HCT116 (cell line): ENCODE data around the gene SNRPF. TPM values are rescaled to one million over a fixed set of nuclear protein-coding genes. Genes with fewer than 3 reads are reported as not detected.

ENCODE experiments used
- ATAC-seq: fragments of 200-7000 bp; cut with Tn5 transposase; 2 replicates; pipeline ENCODE4 v1.9.1; 2020; ENCODE audit warnings: mild to moderate bottlenecking, moderate library complexity
- BruUV-seq: library from RNA; stranded (reverse); fragments of 400-500 nt; replicated peaks from 2 replicates; lab custom pipeline; 2021; lab: Mats Ljungman, UMichigan
- CTCF ChIA-PET: fragments of 300-600 bp; sonication (Branson Sonifier 250); formaldehyde crosslinking; loops from one replicate; lab custom pipeline; 2021; ENCODE audit warnings: antibody characterized with exemption; lab: Charles Lee
- POLR2A ChIA-PET: fragments of 300-600, 350-600 bp; sonication (Branson Sonifier 250); formaldehyde crosslinking; loops from one replicate; lab custom pipeline; 2021; ENCODE audit warnings: antibody characterized with exemption; lab: Charles Lee
- RAD21 ChIA-PET, 2 experiments: fragments of 300-600 bp; sonication (Branson Sonifier 250); formaldehyde crosslinking; loops; one replicate each; lab custom pipeline; 2023; ENCODE audit warnings: low total read pairs in 2 of 2; ENCODE audit not compliant: uncharacterized antibody in 2 of 2, unreplicated experiment in 2 of 2, low non-redundant PET in 1 of 2; lab: Charles Lee
- DNase-seq: peaks from one replicate; pipeline ENCODE4 v3.0.0-alpha.2; 2010; ENCODE audit warnings: low read depth, low spot score
- H2AFZ ChIP-seq: fragments of 200-600 bp; shearing (Covaris generic), sonication (generic); 2 replicates; pipeline ENCODE4 v1.6.1; 2017; ENCODE audit warnings: low read depth, mixed run types, mixed read lengths, antibody characterized with exemption, low read length; ENCODE audit not compliant: poor library complexity, severe bottlenecking
- H3K27ac ChIP-seq: 2 replicates; pipeline ENCODE4 v1.5.1; 2012; ENCODE audit warnings: low read depth, low read length
- H3K27me3 ChIP-seq: fragments of 200-600 bp; sonication (generic); 2 replicates; pipeline ENCODE4 v1.6.1; 2016; ENCODE audit warnings: mixed run types, low read length, mixed read lengths; ENCODE audit not compliant: insufficient read depth
- H3K36me3 ChIP-seq, 2 experiments: fragments of 200-500 bp in 1 of 2; fragments of 200-600 bp in 1 of 2; sonication (Bioruptor generic) in 1 of 2; sonication (generic) in 1 of 2; 2 replicates each; pipeline versions ENCODE4 v1.5.1 to v1.6.1; 2014 to 2016; ENCODE audit warnings: low read length in 2 of 2, inconsistent platforms in 1 of 2, mixed read lengths in 1 of 2, mixed run types in 1 of 2; ENCODE audit not compliant: insufficient read depth in 2 of 2, control insufficient read depth in 1 of 2
- H3K4me1 ChIP-seq, 2 experiments: fragments of 200-600 bp in 1 of 2; sonication (generic) in 1 of 2; 2 replicates each; pipeline versions ENCODE4 v1.5.1 to v1.6.1; 2012 to 2017; ENCODE audit warnings: low read length in 2 of 2, inconsistent platforms in 1 of 2, mild to moderate bottlenecking in 1 of 2, mixed read lengths in 1 of 2, mixed run types in 1 of 2, moderate library complexity in 1 of 2; ENCODE audit not compliant: insufficient read depth in 2 of 2, control insufficient read depth in 1 of 2
- H3K4me2 ChIP-seq: fragments of 200-600 bp; sonication (generic); 2 replicates; pipeline ENCODE4 v1.6.1; 2017; ENCODE audit warnings: mixed run types, low read length, mixed read lengths
- H3K4me3 ChIP-seq, 2 experiments: fragments of 200-600 bp in 1 of 2; sonication (generic) in 1 of 2; replicated peaks in 1 of 2; 2 replicates each; pipeline ENCODE4 v1.5.1; 2011 to 2016; ENCODE audit warnings: low read length in 2 of 2, control low read depth in 1 of 2, low read depth in 1 of 2, mild to moderate bottlenecking in 1 of 2, mixed read lengths in 1 of 2, mixed run types in 1 of 2
- H3K79me2 ChIP-seq: fragments of 200-600 bp; sonication (generic); 2 replicates; pipeline ENCODE4 v1.6.1; 2017; ENCODE audit warnings: mild to moderate bottlenecking, mixed run types, low read length, moderate library complexity, mixed read lengths; ENCODE audit not compliant: insufficient read depth
- H3K9ac ChIP-seq: fragments of 200-600 bp; sonication (generic); 2 replicates; pipeline ENCODE4 v1.6.1; 2016; ENCODE audit warnings: low read length, mixed read lengths
- H3K9me2 ChIP-seq: fragments of 200-600 bp; sonication (generic), shearing (Covaris generic); 2 replicates; pipeline ENCODE4 v1.6.1; 2017; ENCODE audit warnings: mixed run types, mild to moderate bottlenecking, moderate library complexity; ENCODE audit not compliant: insufficient read depth
- H3K9me3 ChIP-seq, 2 experiments: fragments of 200-500 bp in 1 of 2; fragments of 200-600 bp in 1 of 2; sonication (Bioruptor generic) in 1 of 2; sonication (generic) in 1 of 2; 2 replicates each; pipeline ENCODE4 v1.6.1; 2014 to 2017; ENCODE audit warnings: low read length in 2 of 2, mixed read lengths in 2 of 2, inconsistent platforms in 1 of 2, low read depth in 1 of 2, mild to moderate bottlenecking in 1 of 2, mixed run types in 1 of 2, moderate library complexity in 1 of 2; ENCODE audit not compliant: control insufficient read depth in 1 of 2, insufficient read depth in 1 of 2
- H4K20me1 ChIP-seq: fragments of 200-600 bp; sonication (generic), shearing (Covaris generic); 2 replicates; pipeline ENCODE4 v1.6.1; 2017; ENCODE audit warnings: mixed run types, mild to moderate bottlenecking, moderate library complexity; ENCODE audit not compliant: insufficient read depth
- EGR1 ChIP-seq: IDR thresholded peaks from 2 replicates; pipeline ENCODE4 v1.6.1; 2012; ENCODE audit warnings: low read depth
- EZH2phosphoT487 ChIP-seq: fragments of 200-600 bp; IDR thresholded peaks from 2 replicates; pipeline ENCODE4 v1.6.1; 2018; ENCODE audit warnings: antibody characterized with exemption, borderline replicate concordance
- FOSL1 ChIP-seq: IDR thresholded peaks from 2 replicates; pipeline ENCODE4 v1.6.1; 2012; ENCODE audit warnings: low read depth
- JUND ChIP-seq: IDR thresholded peaks from 2 replicates; pipeline ENCODE4 v1.6.1; 2012
- POLR2A ChIP-seq: IDR thresholded peaks from 2 replicates; pipeline ENCODE4 v1.7.0; 2011; ENCODE audit warnings: borderline replicate concordance; ENCODE audit not compliant: insufficient read depth, insufficient read length; ENCODE audit errors: extremely low read depth
- RAD21 ChIP-seq: IDR thresholded peaks from 2 replicates; pipeline ENCODE4 v1.6.1; 2012; ENCODE audit warnings: low read depth, mild to moderate bottlenecking
- SIN3A ChIP-seq: IDR thresholded peaks from 2 replicates; pipeline ENCODE4 v1.6.1; 2012; ENCODE audit warnings: low read depth
- SP1 ChIP-seq: IDR thresholded peaks from 2 replicates; pipeline ENCODE4 v1.6.1; 2012; ENCODE audit warnings: low read depth
- TCF7L2 ChIP-seq: IDR thresholded peaks from 2 replicates; pipeline ENCODE4 v1.7.0; 2011; ENCODE audit warnings: borderline replicate concordance, inconsistent platforms; ENCODE audit not compliant: insufficient read depth, insufficient read length; ENCODE audit errors: extremely low read depth
- YY1 ChIP-seq: IDR thresholded peaks from 2 replicates; pipeline ENCODE4 v1.6.1; 2011; ENCODE audit warnings: low read length, low read depth, moderate library complexity, mild to moderate bottlenecking; ENCODE audit not compliant: insufficient replicate concordance; ENCODE audit errors: extremely low read depth
- ZFX ChIP-seq: fragments of 450-650 bp; IDR thresholded peaks from 2 replicates; pipeline ENCODE4 v1.6.1; 2017
- intact Hi-C: fragments of 100-400 bp; cut with micrococcal nuclease; formaldehyde crosslinking; loops from 2 replicates; pipeline ENCODE4 v1.10.0; 2022
- total RNA-seq: library from RNA; stranded (reverse); gene quantifications from one replicate; pipeline ENCODE4 v1.2.1, GENCODE V29; 2021; ENCODE audit not compliant: unreplicated experiment
- TF ChIP-seq, protein P1 (sequence below): IDR thresholded peaks from 2 replicates; pipeline ENCODE4 v1.6.1; 2011; ENCODE audit warnings: mild to moderate bottlenecking, low read length, moderate library complexity; ENCODE audit not compliant: insufficient replicate concordance; ENCODE audit errors: extremely low read depth
- TF ChIP-seq, protein P2 (sequence below), 3 experiments: fragments of 200-600 bp in 1 of 3; sonication (generic) in 1 of 3; IDR thresholded peaks in 2 of 3; conservative IDR thresholded peaks in 1 of 3; 2 replicates each; pipeline ENCODE4 v1.5.1; 2012 to 2017; ENCODE audit warnings: low read depth in 2 of 3, low read length in 2 of 3, antibody characterized with exemption in 1 of 3, borderline replicate concordance in 1 of 3, control low read depth in 1 of 3, mild to moderate bottlenecking in 1 of 3, mixed read lengths in 1 of 3, mixed run types in 1 of 3, moderate library complexity in 1 of 3; ENCODE audit not compliant: insufficient read depth in 1 of 3
- TF ChIP-seq, protein P3 (sequence below): IDR thresholded peaks from 2 replicates; pipeline ENCODE4 v1.6.1; 2012; ENCODE audit warnings: low read depth

The SNRPF gene
- total RNA-seq, 1 experiment from 2014 or later, result 56.3 TPM

DNA sequence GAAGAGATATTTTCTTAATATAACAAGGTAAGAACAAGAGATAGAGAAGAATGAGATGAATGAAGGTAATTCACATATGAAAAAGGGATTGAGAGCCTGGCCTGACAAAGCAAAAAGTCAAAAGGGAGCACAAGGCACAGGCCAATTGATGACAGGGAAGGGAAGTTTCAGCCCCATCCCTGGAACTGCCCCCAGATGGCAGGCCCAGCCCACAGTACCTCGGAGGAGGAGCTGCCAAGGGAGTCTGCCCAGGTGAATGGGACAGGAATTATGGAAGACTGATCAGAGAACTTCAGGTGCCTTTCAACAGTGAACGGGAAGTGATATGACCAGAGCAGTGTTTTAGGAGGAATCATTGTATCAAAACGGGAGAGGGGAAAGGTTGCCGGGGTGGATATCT lies 15.7 kb downstream of the SNRPF start:
- H4K20me1 ChIP-seq, result 0 out of 2 replicates have a peak, but pooled peaks cover 4% of the 10 kb centered on the region
- H3K4me3 ChIP-seq, result no peak overlapping the region
- peaks cover 0 to 4% of the 10 kb centered on the region in 2 experiments; a peak in 1 of 4 replicates for H3K4me1 ChIP-seq
- POLR2A ChIA-PET, result no interaction called here
- no peaks in the 10 kb centered on the region for H3K9me3 ChIP-seq
- RAD21 ChIA-PET, result no interaction called here
- H3K4me2 ChIP-seq, result no peak overlapping the region
- intact Hi-C loops, result no loop called here
- H3K27me3 ChIP-seq, result no peaks in the 10 kb centered on the region
- H2AFZ ChIP-seq, result no peak overlapping the region
- H3K9me2 ChIP-seq, result no peaks in the 10 kb centered on the region
- BruUV-seq, result no TSS peak
- TF ChIP-seq JUND (no peak), RAD21 (no peak), SIN3A (no peak), TCF7L2 (no peak), EZH2phosphoT487 (no peak), SP1 (no peak), EGR1 (no peak), POLR2A (no peak), YY1 (no peak), ZFX (no peak), FOSL1 (no peak)
- TF ChIP-seq, protein P1, sequence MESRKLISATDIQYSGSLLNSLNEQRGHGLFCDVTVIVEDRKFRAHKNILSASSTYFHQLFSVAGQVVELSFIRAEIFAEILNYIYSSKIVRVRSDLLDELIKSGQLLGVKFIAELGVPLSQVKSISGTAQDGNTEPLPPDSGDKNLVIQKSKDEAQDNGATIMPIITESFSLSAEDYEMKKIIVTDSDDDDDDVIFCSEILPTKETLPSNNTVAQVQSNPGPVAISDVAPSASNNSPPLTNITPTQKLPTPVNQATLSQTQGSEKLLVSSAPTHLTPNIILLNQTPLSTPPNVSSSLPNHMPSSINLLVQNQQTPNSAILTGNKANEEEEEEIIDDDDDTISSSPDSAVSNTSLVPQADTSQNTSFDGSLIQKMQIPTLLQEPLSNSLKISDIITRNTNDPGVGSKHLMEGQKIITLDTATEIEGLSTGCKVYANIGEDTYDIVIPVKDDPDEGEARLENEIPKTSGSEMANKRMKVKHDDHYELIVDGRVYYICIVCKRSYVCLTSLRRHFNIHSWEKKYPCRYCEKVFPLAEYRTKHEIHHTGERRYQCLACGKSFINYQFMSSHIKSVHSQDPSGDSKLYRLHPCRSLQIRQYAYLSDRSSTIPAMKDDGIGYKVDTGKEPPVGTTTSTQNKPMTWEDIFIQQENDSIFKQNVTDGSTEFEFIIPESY, result no peak
- TF ChIP-seq, protein P2, sequence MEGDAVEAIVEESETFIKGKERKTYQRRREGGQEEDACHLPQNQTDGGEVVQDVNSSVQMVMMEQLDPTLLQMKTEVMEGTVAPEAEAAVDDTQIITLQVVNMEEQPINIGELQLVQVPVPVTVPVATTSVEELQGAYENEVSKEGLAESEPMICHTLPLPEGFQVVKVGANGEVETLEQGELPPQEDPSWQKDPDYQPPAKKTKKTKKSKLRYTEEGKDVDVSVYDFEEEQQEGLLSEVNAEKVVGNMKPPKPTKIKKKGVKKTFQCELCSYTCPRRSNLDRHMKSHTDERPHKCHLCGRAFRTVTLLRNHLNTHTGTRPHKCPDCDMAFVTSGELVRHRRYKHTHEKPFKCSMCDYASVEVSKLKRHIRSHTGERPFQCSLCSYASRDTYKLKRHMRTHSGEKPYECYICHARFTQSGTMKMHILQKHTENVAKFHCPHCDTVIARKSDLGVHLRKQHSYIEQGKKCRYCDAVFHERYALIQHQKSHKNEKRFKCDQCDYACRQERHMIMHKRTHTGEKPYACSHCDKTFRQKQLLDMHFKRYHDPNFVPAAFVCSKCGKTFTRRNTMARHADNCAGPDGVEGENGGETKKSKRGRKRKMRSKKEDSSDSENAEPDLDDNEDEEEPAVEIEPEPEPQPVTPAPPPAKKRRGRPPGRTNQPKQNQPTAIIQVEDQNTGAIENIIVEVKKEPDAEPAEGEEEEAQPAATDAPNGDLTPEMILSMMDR (IDR thresholded peaks at IDR 0.05 in 2 of 3, conservative IDR thresholded peaks at IDR 0.05 in 1 of 3; ENCODE audit: borderline replicate concordance in 1 of 3, insufficient read depth in 1 of 3, low read depth in 2 of 3, low read length in 2 of 3), result no peak
- TF ChIP-seq, protein P3, sequence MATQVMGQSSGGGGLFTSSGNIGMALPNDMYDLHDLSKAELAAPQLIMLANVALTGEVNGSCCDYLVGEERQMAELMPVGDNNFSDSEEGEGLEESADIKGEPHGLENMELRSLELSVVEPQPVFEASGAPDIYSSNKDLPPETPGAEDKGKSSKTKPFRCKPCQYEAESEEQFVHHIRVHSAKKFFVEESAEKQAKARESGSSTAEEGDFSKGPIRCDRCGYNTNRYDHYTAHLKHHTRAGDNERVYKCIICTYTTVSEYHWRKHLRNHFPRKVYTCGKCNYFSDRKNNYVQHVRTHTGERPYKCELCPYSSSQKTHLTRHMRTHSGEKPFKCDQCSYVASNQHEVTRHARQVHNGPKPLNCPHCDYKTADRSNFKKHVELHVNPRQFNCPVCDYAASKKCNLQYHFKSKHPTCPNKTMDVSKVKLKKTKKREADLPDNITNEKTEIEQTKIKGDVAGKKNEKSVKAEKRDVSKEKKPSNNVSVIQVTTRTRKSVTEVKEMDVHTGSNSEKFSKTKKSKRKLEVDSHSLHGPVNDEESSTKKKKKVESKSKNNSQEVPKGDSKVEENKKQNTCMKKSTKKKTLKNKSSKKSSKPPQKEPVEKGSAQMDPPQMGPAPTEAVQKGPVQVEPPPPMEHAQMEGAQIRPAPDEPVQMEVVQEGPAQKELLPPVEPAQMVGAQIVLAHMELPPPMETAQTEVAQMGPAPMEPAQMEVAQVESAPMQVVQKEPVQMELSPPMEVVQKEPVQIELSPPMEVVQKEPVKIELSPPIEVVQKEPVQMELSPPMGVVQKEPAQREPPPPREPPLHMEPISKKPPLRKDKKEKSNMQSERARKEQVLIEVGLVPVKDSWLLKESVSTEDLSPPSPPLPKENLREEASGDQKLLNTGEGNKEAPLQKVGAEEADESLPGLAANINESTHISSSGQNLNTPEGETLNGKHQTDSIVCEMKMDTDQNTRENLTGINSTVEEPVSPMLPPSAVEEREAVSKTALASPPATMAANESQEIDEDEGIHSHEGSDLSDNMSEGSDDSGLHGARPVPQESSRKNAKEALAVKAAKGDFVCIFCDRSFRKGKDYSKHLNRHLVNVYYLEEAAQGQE, result no peak
- TF ChIP-seq, all 23 proteins: peak for 0
- CTCF ChIA-PET, result no interaction called here
- DNase-seq (no peak), ATAC-seq (peak; percentile 66; the same call in 1 of the 2 replicates)
- H3K9ac ChIP-seq, result no peak overlapping the region
- no peak overlapping the region for H3K27ac ChIP-seq
- H3K79me2 ChIP-seq, result no peaks in the 10 kb centered on the region
- no peaks in the 10 kb centered on the region; a peak in 1 of 4 replicates for H3K36me3 ChIP-seq
